IPS-NIHi7 (cell line): ENCODE data around the gene SH3D21.
A peak's percentile ranks its signal among the peaks of the same experiment; 100 is the strongest.

Source experiments
- DNase-seq: peaks from one replicate; pipeline ENCODE4 v3.0.0; 2012; ENCODE audit warnings: mixed read lengths; ENCODE audit errors: extremely low spot score

SH3D21 gene

GRCh38 chr1:36303650-36304360 lies 2.4 kb upstream of the SH3D21 start:
- no peak for DNase-seq

DNA sequence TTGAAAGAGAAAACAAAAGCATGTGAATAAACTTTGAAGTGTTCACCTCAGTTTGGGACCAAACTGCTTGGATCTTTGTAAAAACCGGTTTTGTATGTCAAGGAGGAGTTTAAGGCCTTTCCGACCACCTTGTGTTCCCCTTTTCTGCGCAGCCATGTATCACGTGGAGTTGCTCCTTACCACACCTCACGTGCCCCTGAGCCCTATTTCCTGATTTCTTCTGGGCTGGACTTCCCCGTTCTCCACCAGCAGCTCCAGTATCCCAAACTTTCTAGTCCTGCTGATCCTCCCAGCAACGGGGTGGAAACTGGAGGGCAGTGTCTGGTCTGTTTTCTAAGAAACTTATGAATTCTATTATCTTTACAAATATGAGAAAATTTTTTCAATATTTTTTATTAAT lies 1.6 kb upstream of the SH3D21 start:
- no peak for DNase-seq

- no peak for DNase-seq
Observed at GRCh38 chr1:36304970-36305914, 926 bp upstream of the SH3D21 start.

GRCh38 chr1:36305915-36306209 lies 306 bp upstream of the SH3D21 start:
- no peak for DNase-seq

- DNase-seq = peak; percentile 99
Observed at GRCh38 chr1:36306902-36307456, 811 bp downstream of the SH3D21 start.

- DNase-seq = no peak
Observed at GRCh38 chr1:36307601-36308330, 1.6 kb downstream of the SH3D21 start.

- DNase-seq = no peak
Observed at GRCh38 chr1:36309397-36309796, 3.2 kb downstream of the SH3D21 start.

DNA sequence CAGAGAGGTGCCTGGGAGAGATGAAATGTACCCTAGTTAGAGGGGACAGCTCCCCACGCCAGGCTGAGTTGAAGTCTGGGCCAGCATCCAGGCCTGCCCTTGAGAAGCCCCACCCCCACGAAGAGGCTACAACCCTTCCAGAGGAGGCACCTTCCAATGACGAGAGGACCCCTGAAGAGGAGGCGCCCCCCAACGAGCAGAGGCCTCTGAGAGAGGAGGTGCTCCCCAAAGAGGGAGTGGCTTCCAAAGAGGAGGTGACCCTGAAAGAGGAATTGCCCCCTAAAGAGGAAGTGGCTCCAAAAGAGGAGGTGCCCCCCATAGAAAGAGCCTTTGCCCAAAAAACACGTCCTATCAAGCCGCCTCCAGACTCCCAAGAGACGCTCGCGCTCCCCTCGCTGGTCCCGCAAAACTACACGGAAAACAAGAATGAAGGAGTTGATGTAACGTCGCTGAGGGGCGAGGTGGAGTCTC lies 14.2 kb downstream of the SH3D21 start:
- no peak for DNase-seq

DNA sequence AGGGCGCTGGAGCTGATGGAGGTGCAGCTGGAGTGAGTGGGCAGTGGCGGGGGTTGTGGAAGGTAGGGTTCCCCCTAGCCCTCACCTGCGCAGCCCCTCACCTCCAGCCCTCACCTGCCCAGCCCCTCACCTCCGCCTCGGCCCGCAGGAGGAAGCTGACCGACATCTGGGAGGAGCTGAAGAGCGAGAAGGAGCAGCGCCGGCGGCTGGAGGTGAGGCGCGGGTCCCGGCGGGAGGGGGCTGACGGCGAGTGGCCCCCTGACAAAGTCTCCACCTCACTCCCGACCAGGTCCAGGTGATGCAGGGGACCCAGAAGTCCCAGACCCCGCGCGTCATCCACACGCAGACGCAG lies 14.6 kb downstream of the SH3D21 start:
- peak; percentile 56 for DNase-seq

- DNase-seq = peak; percentile 81
Observed at GRCh38 chr1:36321119-36321951, 15.2 kb downstream of the SH3D21 start.

GRCh38 chr1:36322041-36322785 lies 16.0 kb downstream of the SH3D21 start:
- DNase-seq = no peak

DNA sequence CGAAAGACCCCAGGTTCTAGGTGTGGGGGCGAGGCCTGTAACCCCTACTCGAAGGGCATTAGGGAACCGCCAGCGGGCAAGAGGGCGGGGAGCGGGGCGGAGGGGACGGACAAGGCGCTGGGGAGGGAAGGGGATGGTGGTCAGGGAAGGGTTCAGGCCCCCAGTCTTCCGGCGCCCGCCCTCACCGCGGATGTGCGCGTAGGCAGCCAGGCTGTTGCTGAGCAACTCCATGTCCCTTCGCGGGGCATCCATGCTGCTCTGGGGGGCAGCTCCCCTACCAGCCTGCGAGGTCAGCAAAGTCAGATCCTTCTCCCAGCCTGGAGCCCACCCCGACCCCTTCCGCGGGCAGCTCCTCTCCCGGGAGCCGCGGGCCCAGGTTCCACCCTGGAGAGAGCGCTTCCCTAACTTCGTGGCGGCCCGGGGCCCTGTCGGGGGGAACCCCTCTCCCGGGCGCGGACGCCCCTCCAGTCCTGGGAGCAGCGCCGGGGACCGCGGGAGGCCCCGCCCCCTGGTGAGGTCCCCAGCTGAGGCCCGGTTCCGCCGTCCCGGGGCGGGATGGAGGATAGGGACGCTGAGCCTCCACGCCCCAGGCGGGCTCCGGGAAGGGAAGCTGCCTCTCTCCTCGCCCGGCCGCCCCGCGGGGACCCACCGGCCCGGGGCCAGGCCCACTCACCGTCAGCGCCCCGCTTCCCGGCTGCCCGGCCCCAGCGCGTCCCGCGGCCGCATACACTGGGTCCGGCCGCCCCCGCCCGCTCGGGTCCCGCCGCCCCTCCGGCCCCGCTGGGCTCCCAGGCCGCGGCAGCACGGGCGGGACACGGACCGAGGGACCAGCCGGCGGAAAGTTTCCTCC lies 16.8 kb downstream of the SH3D21 start:
- DNase-seq = peak; percentile 55

- DNase-seq = peak; percentile 85
Observed at GRCh38 chr1:36323636-36324352, 17.6 kb downstream of the SH3D21 start, which contains the start of gene EVA1B. Gene EVA1B (minus strand): TSS chr1:36323645. CDS start chr1:36323037, 608 bp downstream.

GRCh38 chr1:36324353-36324703 lies 18.2 kb downstream of the SH3D21 start:
- no peak for DNase-seq

- no peak for DNase-seq
Observed at GRCh38 chr1:36326499-36326898, 20.3 kb downstream of the SH3D21 start.

- DNase-seq = no peak
Observed at GRCh38 chr1:36327421-36328087, 21.4 kb downstream of the SH3D21 start.

DNA sequence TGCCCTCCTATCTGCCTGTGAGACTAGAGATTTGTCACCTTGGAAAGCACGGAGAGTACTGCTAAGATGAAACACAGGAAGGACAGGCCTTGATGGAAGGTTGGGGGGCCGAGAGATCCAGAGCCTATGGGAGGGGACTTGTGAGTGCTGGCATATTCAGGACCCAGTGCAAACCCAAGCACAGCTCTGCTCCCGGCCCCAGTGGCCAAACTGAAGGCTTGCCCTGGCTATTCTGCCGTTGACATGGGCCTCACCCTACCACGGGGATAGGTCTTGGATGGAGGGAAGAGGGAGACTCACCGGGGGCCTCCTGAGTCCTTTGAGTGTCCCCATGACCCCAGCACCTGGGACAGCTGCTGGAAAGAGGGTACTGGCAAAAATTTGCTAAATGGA lies 21.9 kb downstream of the SH3D21 start:
- DNase-seq = no peak

GRCh38 chr1:36328713-36329112 lies 22.5 kb downstream of the SH3D21 start:
- DNase-seq = no peak
